ENCODE measurements around the gene MRPS2. TPM values are rescaled to one million over a fixed set of nuclear protein-coding genes. Genes with fewer than 3 reads are reported as not detected.
"Not testable (repeated sequence)": the region's sequence is repeated elsewhere in the genome, so short reads cannot be mapped to it uniquely, and the experiment has no call there.

Gene MRPS2
- total RNA-seq, 1 experiment from 2014 or later: 81.0 TPM

GRCh38 chr9:135544981-135545635 lies 44.6 kb downstream of the MRPS2 start:
- H3K18ac ChIP-seq (ENCODE audit: insufficient read length, low read depth, low read length): no peak overlapping the region
- no peaks in the 10 kb centered on the region for H3K79me1 ChIP-seq (ENCODE audit: insufficient read depth, low read depth, low read length, poor library complexity, severe bottlenecking)
- no peaks in the 10 kb centered on the region for H3K4me1 ChIP-seq (ENCODE audit: insufficient read depth, low read length)
- no peak overlapping the region for H3K4ac ChIP-seq (ENCODE audit: low read depth, low read length)
- Mint-ChIP-seq H3K9me3 (no peaks in the 10 kb centered on the region; a peak in 1 of 5 replicates), H3K27ac (peak overlapping the region in 1 of 3 experiments; percentile 33; a peak in 1 of 7 replicates), H3K4me3 (no peak overlapping the region), H3K36me3 (ENCODE audit: insufficient read depth in 1 of 3, low read depth in 3 of 3) (no peaks in the 10 kb centered on the region; a peak in 1 of 7 replicates), H3K4me1 (no peaks in the 10 kb centered on the region), H3K27me3 (ENCODE audit: low read depth) (peaks cover 12% of the 10 kb centered on the region)
- H3K27ac ChIP-seq (ENCODE audit: insufficient read length, low read depth, low read length): no peak overlapping the region
- H4K20me1 ChIP-seq (ENCODE audit: control insufficient read depth, insufficient read depth, insufficient read length): no peaks in the 10 kb centered on the region
- no peak overlapping the region for H2AK5ac ChIP-seq (ENCODE audit: insufficient read length, low read length)
- TF ChIP-seq, protein P1, sequence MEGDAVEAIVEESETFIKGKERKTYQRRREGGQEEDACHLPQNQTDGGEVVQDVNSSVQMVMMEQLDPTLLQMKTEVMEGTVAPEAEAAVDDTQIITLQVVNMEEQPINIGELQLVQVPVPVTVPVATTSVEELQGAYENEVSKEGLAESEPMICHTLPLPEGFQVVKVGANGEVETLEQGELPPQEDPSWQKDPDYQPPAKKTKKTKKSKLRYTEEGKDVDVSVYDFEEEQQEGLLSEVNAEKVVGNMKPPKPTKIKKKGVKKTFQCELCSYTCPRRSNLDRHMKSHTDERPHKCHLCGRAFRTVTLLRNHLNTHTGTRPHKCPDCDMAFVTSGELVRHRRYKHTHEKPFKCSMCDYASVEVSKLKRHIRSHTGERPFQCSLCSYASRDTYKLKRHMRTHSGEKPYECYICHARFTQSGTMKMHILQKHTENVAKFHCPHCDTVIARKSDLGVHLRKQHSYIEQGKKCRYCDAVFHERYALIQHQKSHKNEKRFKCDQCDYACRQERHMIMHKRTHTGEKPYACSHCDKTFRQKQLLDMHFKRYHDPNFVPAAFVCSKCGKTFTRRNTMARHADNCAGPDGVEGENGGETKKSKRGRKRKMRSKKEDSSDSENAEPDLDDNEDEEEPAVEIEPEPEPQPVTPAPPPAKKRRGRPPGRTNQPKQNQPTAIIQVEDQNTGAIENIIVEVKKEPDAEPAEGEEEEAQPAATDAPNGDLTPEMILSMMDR (conservative IDR thresholded peaks at IDR 0.05): no peak
- H2BK15ac ChIP-seq (ENCODE audit: low read depth, low read length): no peak overlapping the region
- H3K56ac ChIP-seq (ENCODE audit: insufficient read length, low read depth, low read length): no peak overlapping the region
- no peak overlapping the region for H4K91ac ChIP-seq (ENCODE audit: insufficient read length, low read depth, low read length)
- H3K79me2 ChIP-seq (ENCODE audit: insufficient read depth, low read length): no peaks in the 10 kb centered on the region
- no peak overlapping the region for H2BK5ac ChIP-seq (ENCODE audit: insufficient read length, low read length)
- no peak overlapping the region for H3T11ph ChIP-seq (ENCODE audit: low read length)
- no peak overlapping the region for H3K4me2 ChIP-seq (ENCODE audit: insufficient read depth, insufficient read length, low read length)
- H2BK120ac ChIP-seq (ENCODE audit: low read depth, low read length, poor library complexity, severe bottlenecking): no peak overlapping the region
- no peak overlapping the region for H2BK12ac ChIP-seq (ENCODE audit: insufficient read length, low read depth, low read length)
- H3K23me2 ChIP-seq (ENCODE audit: insufficient read length, low read depth, low read length, poor library complexity, severe bottlenecking): no peaks in the 10 kb centered on the region
- no CpG with 5 or more reads among the region's 18 CpGs for WGBS (ENCODE audit: extremely low coverage, insufficient read length, low lambda C conversion rate)
- H2BK20ac ChIP-seq (ENCODE audit: low read depth, low read length, poor library complexity, severe bottlenecking): no peak overlapping the region
- H3K9me3 ChIP-seq (ENCODE audit: control insufficient read depth, low read depth, low read length): no peaks in the 10 kb centered on the region
- no peak overlapping the region for H4K5ac ChIP-seq (ENCODE audit: insufficient read length, low read depth, low read length)
- no peak overlapping the region for H3K14ac ChIP-seq (ENCODE audit: insufficient read depth, low read length)
- no peak for DNase-seq
- H2AFZ ChIP-seq (ENCODE audit: low read length): no peak overlapping the region
- no peaks in the 10 kb centered on the region for H3K27me3 ChIP-seq (ENCODE audit: insufficient read depth, low read length)
- H3K9ac ChIP-seq (ENCODE audit: extremely low read depth, insufficient read length, low read length): no peak overlapping the region
- no peak overlapping the region for H4K8ac ChIP-seq (replicated peaks; ENCODE audit: insufficient read length, low read depth, low read length)
- H3K23ac ChIP-seq (ENCODE audit: insufficient read length, low read depth, low read length): no peak overlapping the region

DNA sequence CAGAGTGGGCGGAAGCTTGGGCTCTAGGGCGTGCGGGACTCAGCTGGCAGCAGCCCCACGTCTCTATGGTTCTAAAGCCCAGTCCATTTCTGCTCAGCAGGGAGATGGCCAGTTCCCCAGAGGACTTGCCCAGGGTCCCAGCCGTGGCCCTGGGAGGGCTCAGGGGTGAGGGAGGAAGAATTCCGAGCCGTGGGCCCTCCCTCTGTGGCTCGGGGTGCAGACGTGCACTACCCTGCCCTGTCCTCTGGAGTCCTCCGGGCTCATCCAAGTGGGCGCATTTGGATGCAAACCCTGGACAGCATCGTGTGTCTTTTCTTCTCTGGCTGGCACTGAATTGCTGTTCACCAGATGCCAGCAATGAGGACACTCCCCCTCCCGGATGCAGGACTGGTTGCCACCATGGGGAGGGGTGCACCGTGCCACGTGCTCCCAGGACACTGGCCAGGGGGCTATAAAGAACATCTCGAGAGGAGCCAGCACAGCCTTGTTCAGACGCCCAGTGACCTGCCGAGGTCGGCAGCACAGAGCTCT lies 45.2 kb downstream of the MRPS2 start, which contains the start of gene OBP2A:
Gene OBP2A, plus strand, starts transcription at position 481 of the 531 bp plus-strand sequence. CDS start 55 bp downstream, outside the sequence.
- H2AFZ ChIP-seq (ENCODE audit: low read length); DNase-seq; H3K56ac ChIP-seq (ENCODE audit: insufficient read length, low read depth, low read length); H3T11ph ChIP-seq (ENCODE audit: low read length); H4K20me1 ChIP-seq (ENCODE audit: control insufficient read depth, insufficient read depth, insufficient read length); H2AK5ac ChIP-seq (ENCODE audit: insufficient read length, low read length); H3K9me3 ChIP-seq (ENCODE audit: control insufficient read depth, low read depth, low read length); H3K4me1 Mint-ChIP-seq; H3K18ac ChIP-seq (ENCODE audit: insufficient read length, low read depth, low read length); H3K9me3 Mint-ChIP-seq; H3K9ac ChIP-seq (ENCODE audit: extremely low read depth, insufficient read length, low read length); H3K23me2 ChIP-seq (ENCODE audit: insufficient read length, low read depth, low read length, poor library complexity, severe bottlenecking); H3K4me3 Mint-ChIP-seq; H3K79me2 ChIP-seq (ENCODE audit: insufficient read depth, low read length); H3K14ac ChIP-seq (ENCODE audit: insufficient read depth, low read length); H3K4me1 ChIP-seq (ENCODE audit: insufficient read depth, low read length); H3K4me2 ChIP-seq (ENCODE audit: insufficient read depth, insufficient read length, low read length); H3K36me3 Mint-ChIP-seq (ENCODE audit: insufficient read depth in 1 of 3, low read depth in 3 of 3); H3K23ac ChIP-seq (ENCODE audit: insufficient read length, low read depth, low read length); H4K5ac ChIP-seq (ENCODE audit: insufficient read length, low read depth, low read length); H3K27me3 ChIP-seq (ENCODE audit: insufficient read depth, low read length); H4K8ac ChIP-seq (replicated peaks; ENCODE audit: insufficient read length, low read depth, low read length); H3K27ac ChIP-seq (ENCODE audit: insufficient read length, low read depth, low read length); H2BK5ac ChIP-seq (ENCODE audit: insufficient read length, low read length); H2BK15ac ChIP-seq (ENCODE audit: low read depth, low read length); H3K4ac ChIP-seq (ENCODE audit: low read depth, low read length); H3K79me1 ChIP-seq (ENCODE audit: insufficient read depth, low read depth, low read length, poor library complexity, severe bottlenecking); H2BK20ac ChIP-seq (ENCODE audit: low read depth, low read length, poor library complexity, severe bottlenecking); H2BK12ac ChIP-seq (ENCODE audit: insufficient read length, low read depth, low read length); H2BK120ac ChIP-seq (ENCODE audit: low read depth, low read length, poor library complexity, severe bottlenecking); H4K91ac ChIP-seq (ENCODE audit: insufficient read length, low read depth, low read length): not testable (repeated sequence)
- WGBS (ENCODE audit: extremely low coverage, insufficient read length, low lambda C conversion rate): no CpG with 5 or more reads among the region's 19 CpGs
- Mint-ChIP-seq H3K27me3 (ENCODE audit: low read depth) (peaks cover 11% of the 10 kb centered on the region), H3K27ac (peak within 1 kb of the TSS in 1 of 3 experiments; percentile 33; a peak in 1 of 7 replicates)

Data from H9 (cell line).